Ishikawa (cell line): ENCODE results near the gene CDH13.

Experiments used
- CEBPB ChIP-seq: IDR thresholded peaks from 2 replicates; pipeline ENCODE4 v1.6.1; 2012
- CREB1 ChIP-seq: IDR thresholded peaks from 2 replicates; pipeline ENCODE4 v1.6.1; 2012; ENCODE audit warnings: low read depth
- EGR1 ChIP-seq: IDR thresholded peaks from 2 replicates; pipeline ENCODE4 v1.6.1; 2012
- EP300 ChIP-seq: IDR thresholded peaks from 2 replicates; pipeline ENCODE4 v1.6.1; 2012; ENCODE audit warnings: borderline replicate concordance
- FOXM1 ChIP-seq: IDR thresholded peaks from 2 replicates; pipeline ENCODE4 v1.6.1; 2012; ENCODE audit warnings: low read depth, borderline replicate concordance
- NFIC ChIP-seq: IDR thresholded peaks from 2 replicates; pipeline ENCODE4 v1.6.1; 2012
- RAD21 ChIP-seq: IDR thresholded peaks from 2 replicates; pipeline ENCODE4 v1.6.1; 2012; ENCODE audit warnings: low read depth
- TAF1 ChIP-seq: IDR thresholded peaks from 2 replicates; pipeline ENCODE4 v1.6.1; 2012; ENCODE audit warnings: low read depth, mild to moderate bottlenecking
- TCF12 ChIP-seq: IDR thresholded peaks from 2 replicates; pipeline ENCODE4 v1.6.1; 2012; ENCODE audit warnings: low read depth
- TEAD4 ChIP-seq: IDR thresholded peaks from 2 replicates; pipeline ENCODE4 v1.6.1; 2012
- YY1 ChIP-seq: IDR thresholded peaks from 2 replicates; pipeline ENCODE4 v1.6.1; 2012; ENCODE audit warnings: low read depth
- ZBTB7A ChIP-seq: IDR thresholded peaks from 2 replicates; pipeline ENCODE4 v1.6.1; 2012; ENCODE audit warnings: low read depth
- TF ChIP-seq, protein P1 (sequence below): IDR thresholded peaks from 2 replicates; pipeline ENCODE4 v1.6.1; 2012
- TF ChIP-seq, protein P2 (sequence below): IDR thresholded peaks from 2 replicates; pipeline ENCODE4 v1.6.1; 2012
- TF ChIP-seq, protein P3 (sequence below): IDR thresholded peaks from 2 replicates; pipeline ENCODE4 v1.6.1; 2012; ENCODE audit warnings: low read depth, mild to moderate bottlenecking

Gene CDH13

DNA sequence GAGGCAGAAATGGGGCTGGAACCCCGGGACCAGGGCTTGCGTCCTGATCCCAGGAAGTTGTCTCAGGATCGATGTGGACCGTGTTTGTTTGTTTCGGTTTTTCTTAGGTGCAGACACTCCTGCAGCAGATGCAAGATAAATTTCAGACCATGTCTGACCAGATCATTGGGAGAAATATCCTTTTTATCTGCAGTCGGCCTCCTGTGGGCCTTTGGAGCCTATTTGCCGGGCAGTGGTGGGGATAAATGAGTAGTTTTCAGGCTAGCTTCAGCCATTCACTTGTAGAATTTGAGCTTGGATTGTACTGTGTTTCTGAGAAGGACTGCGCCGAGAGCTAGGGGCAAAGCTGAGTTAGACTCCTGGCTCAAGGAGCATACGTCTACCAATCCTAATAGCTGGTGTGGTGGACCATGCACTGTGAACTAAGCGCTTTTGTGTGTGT lies 1181.8 kb downstream of the CDH13 start:
- TF ChIP-seq TAF1 (no peak), TCF12 (0 out of 2 replicates have a peak, but pooled peaks have one; percentile 2)

DNA sequence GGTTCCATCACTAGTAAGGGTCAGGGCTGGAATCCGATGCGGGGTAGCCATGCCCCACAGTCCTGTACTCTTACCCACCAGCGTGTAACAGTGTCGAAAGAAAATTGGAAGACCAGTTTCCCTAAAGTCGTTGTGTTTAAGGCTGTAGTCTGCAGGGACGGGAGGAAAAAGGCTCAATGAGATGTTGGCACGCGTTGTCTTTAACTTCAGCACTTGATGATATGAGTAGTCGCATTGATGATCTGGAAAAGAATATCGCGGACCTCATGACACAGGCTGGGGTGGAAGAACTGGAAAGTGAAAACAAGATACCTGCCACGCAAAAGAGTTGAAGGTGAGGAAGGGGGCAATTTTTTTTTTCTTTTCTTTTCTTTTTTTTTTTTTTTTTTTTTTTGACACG lies 1182.3 kb downstream of the CDH13 start:
- TF ChIP-seq TCF12 (no peak), ZBTB7A (no peak), YY1 (no peak), CEBPB (no peak), NFIC (no peak), CREB1 (no peak), FOXM1 (no peak), RAD21 (no peak), TAF1 (no peak)
- TF ChIP-seq, protein P1, sequence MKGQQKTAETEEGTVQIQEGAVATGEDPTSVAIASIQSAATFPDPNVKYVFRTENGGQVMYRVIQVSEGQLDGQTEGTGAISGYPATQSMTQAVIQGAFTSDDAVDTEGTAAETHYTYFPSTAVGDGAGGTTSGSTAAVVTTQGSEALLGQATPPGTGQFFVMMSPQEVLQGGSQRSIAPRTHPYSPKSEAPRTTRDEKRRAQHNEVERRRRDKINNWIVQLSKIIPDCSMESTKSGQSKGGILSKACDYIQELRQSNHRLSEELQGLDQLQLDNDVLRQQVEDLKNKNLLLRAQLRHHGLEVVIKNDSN: no peak
- TF ChIP-seq, protein P2, sequence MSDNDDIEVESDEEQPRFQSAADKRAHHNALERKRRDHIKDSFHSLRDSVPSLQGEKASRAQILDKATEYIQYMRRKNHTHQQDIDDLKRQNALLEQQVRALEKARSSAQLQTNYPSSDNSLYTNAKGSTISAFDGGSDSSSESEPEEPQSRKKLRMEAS: no peak
- TF ChIP-seq, protein P3, sequence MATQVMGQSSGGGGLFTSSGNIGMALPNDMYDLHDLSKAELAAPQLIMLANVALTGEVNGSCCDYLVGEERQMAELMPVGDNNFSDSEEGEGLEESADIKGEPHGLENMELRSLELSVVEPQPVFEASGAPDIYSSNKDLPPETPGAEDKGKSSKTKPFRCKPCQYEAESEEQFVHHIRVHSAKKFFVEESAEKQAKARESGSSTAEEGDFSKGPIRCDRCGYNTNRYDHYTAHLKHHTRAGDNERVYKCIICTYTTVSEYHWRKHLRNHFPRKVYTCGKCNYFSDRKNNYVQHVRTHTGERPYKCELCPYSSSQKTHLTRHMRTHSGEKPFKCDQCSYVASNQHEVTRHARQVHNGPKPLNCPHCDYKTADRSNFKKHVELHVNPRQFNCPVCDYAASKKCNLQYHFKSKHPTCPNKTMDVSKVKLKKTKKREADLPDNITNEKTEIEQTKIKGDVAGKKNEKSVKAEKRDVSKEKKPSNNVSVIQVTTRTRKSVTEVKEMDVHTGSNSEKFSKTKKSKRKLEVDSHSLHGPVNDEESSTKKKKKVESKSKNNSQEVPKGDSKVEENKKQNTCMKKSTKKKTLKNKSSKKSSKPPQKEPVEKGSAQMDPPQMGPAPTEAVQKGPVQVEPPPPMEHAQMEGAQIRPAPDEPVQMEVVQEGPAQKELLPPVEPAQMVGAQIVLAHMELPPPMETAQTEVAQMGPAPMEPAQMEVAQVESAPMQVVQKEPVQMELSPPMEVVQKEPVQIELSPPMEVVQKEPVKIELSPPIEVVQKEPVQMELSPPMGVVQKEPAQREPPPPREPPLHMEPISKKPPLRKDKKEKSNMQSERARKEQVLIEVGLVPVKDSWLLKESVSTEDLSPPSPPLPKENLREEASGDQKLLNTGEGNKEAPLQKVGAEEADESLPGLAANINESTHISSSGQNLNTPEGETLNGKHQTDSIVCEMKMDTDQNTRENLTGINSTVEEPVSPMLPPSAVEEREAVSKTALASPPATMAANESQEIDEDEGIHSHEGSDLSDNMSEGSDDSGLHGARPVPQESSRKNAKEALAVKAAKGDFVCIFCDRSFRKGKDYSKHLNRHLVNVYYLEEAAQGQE: no peak

DNA sequence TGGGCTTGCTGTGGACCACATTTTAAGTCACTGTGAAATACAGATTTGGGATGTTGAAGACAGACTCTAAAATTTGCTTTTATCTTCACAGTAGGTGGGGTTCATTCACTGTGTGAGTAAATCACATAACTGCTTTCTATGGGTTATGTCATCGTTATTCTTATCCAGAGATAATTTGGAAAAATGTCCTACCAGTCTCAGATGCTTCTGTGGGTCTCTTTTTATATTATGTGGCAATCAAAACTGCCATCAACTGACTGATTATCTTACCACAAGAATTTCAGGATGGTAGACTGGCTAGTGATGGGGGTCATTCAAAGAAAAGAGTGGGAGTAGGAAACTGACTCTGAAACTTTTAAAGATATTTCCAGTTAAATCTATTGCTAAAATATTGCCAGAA lies 1184.1 kb downstream of the CDH13 start:
- no peak for TF ChIP-seq TCF12
- no peak for TF ChIP-seq YY1
- no peak for TF ChIP-seq CEBPB
- no peak for TF ChIP-seq TAF1
- TF ChIP-seq, protein P3: no peak
- TF ChIP-seq CREB1: no peak
- no peak for TF ChIP-seq FOXM1
- TF ChIP-seq RAD21: no peak
- no peak for TF ChIP-seq TEAD4
- TF ChIP-seq, protein P1: no peak
- TF ChIP-seq ZBTB7A: no peak
- TF ChIP-seq, protein P2: no peak
- TF ChIP-seq EP300: no peak
- no peak for TF ChIP-seq EGR1

DNA sequence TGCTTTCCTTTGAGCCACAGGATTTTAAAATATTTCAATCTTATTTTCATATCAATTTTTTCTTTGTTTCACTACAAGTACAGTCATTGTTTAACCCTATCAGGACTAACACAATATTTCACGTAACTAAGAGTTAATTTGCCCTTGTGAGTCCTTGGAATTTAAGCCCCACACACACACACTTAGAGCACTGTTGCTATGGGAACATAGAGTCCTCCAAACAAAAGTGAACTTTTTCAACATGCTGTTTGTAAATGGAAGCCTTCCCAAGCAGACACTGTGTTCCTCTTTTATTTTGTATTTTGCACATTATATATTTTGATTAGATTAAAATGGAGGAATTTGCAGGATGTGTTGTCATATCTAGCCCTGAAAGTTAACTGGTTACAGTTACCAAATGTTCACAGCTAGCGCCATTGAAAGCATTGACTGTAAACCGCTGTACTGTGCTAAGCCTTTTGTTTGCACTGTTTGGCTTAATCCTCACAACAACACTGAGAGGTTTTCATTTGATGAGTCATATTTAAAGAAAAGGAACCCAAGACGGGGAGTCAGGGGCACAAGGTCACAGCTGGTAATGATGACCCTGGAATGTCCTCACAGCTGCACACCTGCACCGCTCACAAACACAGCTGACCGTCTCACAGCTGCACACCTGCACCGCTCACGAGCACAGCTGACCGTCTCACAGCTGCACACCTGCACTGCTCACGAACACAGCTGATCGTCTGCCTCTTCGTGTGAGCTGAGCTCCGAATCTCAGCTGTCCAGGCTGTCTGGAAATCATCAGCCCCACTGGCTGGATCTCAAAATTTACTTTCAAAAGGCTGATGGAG lies 1187.3 kb downstream of the CDH13 start:
- TF ChIP-seq TCF12 (peak; percentile 47; the same call in 1 of the 2 replicates), CREB1 (no peak)

DNA sequence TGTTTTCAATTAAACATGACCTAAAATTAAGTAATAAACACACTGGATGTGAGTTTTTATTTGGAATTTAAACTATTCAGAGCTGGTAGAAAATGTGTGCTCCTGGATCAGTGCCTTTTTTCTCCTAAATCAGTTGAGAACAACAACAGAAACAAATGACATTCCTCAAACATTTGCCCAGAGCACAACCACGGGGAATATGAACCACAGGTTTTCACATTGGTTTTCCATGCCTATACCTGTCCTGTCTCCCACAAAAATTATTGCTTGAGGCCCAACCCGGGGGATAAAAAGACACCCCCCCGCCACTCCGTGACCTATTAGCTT lies 1187.9 kb downstream of the CDH13 start:
- TF ChIP-seq TCF12: no peak
- TF ChIP-seq ZBTB7A: no peak
- no peak for TF ChIP-seq TAF1
- TF ChIP-seq YY1: no peak
- no peak for TF ChIP-seq EP300
- TF ChIP-seq, protein P1: no peak
- TF ChIP-seq FOXM1: no peak
- no peak for TF ChIP-seq TEAD4
- TF ChIP-seq, protein P2: no peak
- no peak for TF ChIP-seq NFIC

DNA sequence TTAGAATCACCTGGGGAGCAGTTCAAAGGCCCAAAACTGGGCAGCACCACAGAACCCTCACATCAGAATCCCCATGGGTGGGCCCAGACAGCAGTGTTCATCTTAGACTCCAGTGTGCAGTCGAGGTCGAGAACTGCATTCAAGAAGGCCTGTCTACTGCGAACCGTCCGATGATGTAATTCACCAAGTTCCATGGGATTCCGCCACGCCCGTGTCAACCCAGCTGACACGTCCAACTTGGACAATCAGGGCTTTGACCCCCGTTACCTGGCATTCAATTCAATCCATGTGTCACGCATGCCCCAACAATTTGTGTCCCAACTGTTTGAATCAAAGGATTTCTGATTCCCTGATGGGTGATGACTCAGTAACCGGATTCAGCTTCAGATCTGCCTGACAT lies 1190.3 kb downstream of the CDH13 start:
- TF ChIP-seq EGR1 (no peak), RAD21 (no peak), TAF1 (no peak), FOXM1 (no peak), ZBTB7A (no peak), CREB1 (no peak), TEAD4 (no peak), TCF12 (no peak), NFIC (no peak), YY1 (no peak), EP300 (no peak), CEBPB (no peak)
- TF ChIP-seq, protein P2: no peak
- TF ChIP-seq, protein P1: no peak
- TF ChIP-seq, protein P3: no peak
